A549 (cell line): ENCODE data around the gene ANKRD34A. TPM values are rescaled to one million over a fixed set of nuclear protein-coding genes. Genes with fewer than 3 reads are reported as not detected.

Source experiments
- ATAC-seq, 2 experiments: fragments of 200-7000 bp in 1 of 2; fragments of >200 bp in 1 of 2; cut with Nextera tagmentation in 1 of 2; cut with Tn5 transposase in 1 of 2; 3 replicates each; pipeline versions ENCODE4 v1.8.0 to v1.9.1; 2018 to 2020; ENCODE audit warnings: mild to moderate bottlenecking in 1 of 2, moderate library complexity in 1 of 2
- CTCF ChIA-PET: fragments of 300-600 bp; sonication (Branson Sonifier 250); formaldehyde crosslinking; extraction: SDS; loops from one replicate; lab custom pipeline; 2021; ENCODE audit warnings: antibody characterized with exemption, inconsistent platforms; lab: Yijun Ruan, JAX
- POLR2A ChIA-PET: fragments of 350-600 bp; formaldehyde crosslinking; extraction: SDS; loops from one replicate; lab custom pipeline; 2021; ENCODE audit warnings: antibody characterized with exemption, inconsistent platforms; lab: Yijun Ruan, JAX
- DNase-seq, 2 experiments: peaks; one replicate each; pipeline versions ENCODE4 v3.0.0 to v3.0.0-alpha.2; 2011 to 2016; ENCODE audit warnings: low read depth in 1 of 2, low spot score in 1 of 2
- FAIRE-seq: peaks from 2 replicates; lab custom pipeline; 2011; peaks lifted over from hg19 to GRCh38; lab: Jason Lieb, UNC
- H3K27ac ChIP-seq, 2 experiments: fragments of >200 bp; sonication (Bioruptor Twin); formaldehyde crosslinking; 3 replicates each; pipeline ENCODE4 v1.5.1; 2016 to 2017
- H3K4me1 ChIP-seq: fragments of >200 bp; sonication (Bioruptor Twin); formaldehyde crosslinking; 3 replicates; pipeline ENCODE4 v1.6.1; 2016
- H3K4me2 ChIP-seq: fragments of >200 bp; sonication (Bioruptor Twin); formaldehyde crosslinking; 3 replicates; pipeline ENCODE4 v1.6.1; 2016
- H3K4me3 ChIP-seq: fragments of >200 bp; sonication (Bioruptor Twin); formaldehyde crosslinking; 3 replicates; pipeline ENCODE4 v1.5.1; 2016
- H3K9me3 ChIP-seq: fragments of >200 bp; sonication (Bioruptor Twin); formaldehyde crosslinking; 3 replicates; pipeline ENCODE4 v1.6.1; 2016
- ATOH8 ChIP-seq: fragments of 250-450 bp; sonication (Bioruptor Pico); IDR thresholded peaks from 2 replicates; pipeline ENCODE4 v1.5.0; 2020; ENCODE audit warnings: low read depth, mild to moderate bottlenecking, moderate library complexity
- CEBPB ChIP-seq, 2 experiments: fragments of >200 bp in 1 of 2; sonication (Bioruptor Twin) in 1 of 2; formaldehyde crosslinking in 1 of 2; IDR thresholded peaks; 2 replicates each; pipeline ENCODE4 v1.6.1; 2012 to 2016
- CHD2 ChIP-seq: fragments of 150-350 bp; IDR thresholded peaks from 2 replicates; pipeline ENCODE4 v1.6.1; 2014; ENCODE audit warnings: low read length; ENCODE audit not compliant: partially characterized antibody
- CTCF ChIP-seq: fragments of >200 bp; sonication (Bioruptor Twin); formaldehyde crosslinking; IDR thresholded peaks from 3 replicates; pipeline ENCODE4 v1.5.1; 2016
- EP300 ChIP-seq, 2 experiments: fragments of >200 bp; sonication (Bioruptor Twin); formaldehyde crosslinking; IDR thresholded peaks; 2 replicates in 1 of 2; 3 replicates in 1 of 2; pipeline ENCODE4 v1.6.1; 2016 to 2017
- FOSL2 ChIP-seq, 2 experiments: fragments of 450-650 bp in 1 of 2; fragments of >200 bp in 1 of 2; sonication (Bioruptor Twin) in 1 of 2; formaldehyde crosslinking; IDR thresholded peaks; 2 replicates each; pipeline versions ENCODE4 v1.5.0 to v1.6.1; 2016 to 2020; ENCODE audit warnings: mild to moderate bottlenecking in 1 of 2, moderate library complexity in 1 of 2
- FOXS1 ChIP-seq: fragments of 250-450 bp; sonication (Bioruptor Pico); IDR thresholded peaks from 2 replicates; pipeline ENCODE4 v1.5.0; 2020; ENCODE audit warnings: mild to moderate bottlenecking, moderate library complexity
- GATA3 ChIP-seq: IDR thresholded peaks from 2 replicates; pipeline ENCODE4 v1.6.1; 2012; ENCODE audit warnings: borderline replicate concordance
- HOXA7 ChIP-seq: fragments of 250-450 bp; sonication (Bioruptor Pico); IDR thresholded peaks from 2 replicates; pipeline ENCODE4 v1.5.0; 2020; ENCODE audit warnings: mild to moderate bottlenecking, moderate library complexity
- HOXB13 ChIP-seq: fragments of 250-450 bp; sonication (Bioruptor Pico); IDR thresholded peaks from 2 replicates; pipeline ENCODE4 v1.5.0; 2020; ENCODE audit warnings: low read depth, mild to moderate bottlenecking, moderate library complexity
- JUN ChIP-seq, 2 experiments: fragments of >200 bp; sonication (Bioruptor Twin); formaldehyde crosslinking; IDR thresholded peaks; 2 replicates in 1 of 2; 3 replicates in 1 of 2; pipeline ENCODE4 v1.6.1; 2016 to 2017
- KDM5A ChIP-seq: fragments of 200-600 bp; sonication (generic); IDR thresholded peaks from 2 replicates; pipeline ENCODE4 v1.6.1; 2016; ENCODE audit warnings: antibody characterized with exemption, mild to moderate bottlenecking
- NFE2L2 ChIP-seq: fragments of 150-350 bp; conservative IDR thresholded peaks from 2 replicates; pipeline ENCODE4 v1.6.1; 2014; ENCODE audit warnings: low read length
- NPAS2 ChIP-seq: fragments of 250-450 bp; sonication (Bioruptor Pico); IDR thresholded peaks from 2 replicates; pipeline ENCODE4 v1.8.0; 2022; ENCODE audit warnings: mild to moderate bottlenecking, moderate library complexity, borderline replicate concordance
- POLR2A ChIP-seq: IDR thresholded peaks from 2 replicates; pipeline ENCODE4 v1.6.1; 2012; ENCODE audit warnings: mild to moderate bottlenecking, low read length
- RARB ChIP-seq: fragments of 250-450 bp; sonication (Bioruptor Pico); IDR thresholded peaks from 2 replicates; pipeline ENCODE4 v1.8.0; 2021; ENCODE audit warnings: mild to moderate bottlenecking, moderate library complexity
- RFX5 ChIP-seq: fragments of 450-650 bp; IDR thresholded peaks from 2 replicates; pipeline ENCODE4 v1.7.1; 2014; ENCODE audit warnings: antibody characterized with exemption, mild to moderate bottlenecking, moderate library complexity
- RNF2 ChIP-seq: fragments of 200-600 bp; sonication (generic); IDR thresholded peaks from 2 replicates; pipeline ENCODE4 v1.6.1; 2016; ENCODE audit warnings: low read depth, mild to moderate bottlenecking, antibody characterized with exemption, moderate library complexity, borderline replicate concordance
- SMC3 ChIP-seq: fragments of >200 bp; sonication (Bioruptor Twin); formaldehyde crosslinking; IDR thresholded peaks from 3 replicates; pipeline ENCODE4 v1.6.1; 2018; ENCODE audit warnings: inconsistent platforms
- TFCP2L1 ChIP-seq: fragments of 250-450 bp; sonication (Bioruptor Pico); IDR thresholded peaks from 2 replicates; pipeline ENCODE4 v1.5.0; 2021; ENCODE audit warnings: mild to moderate bottlenecking
- USF2 ChIP-seq: fragments of 450-650 bp; IDR thresholded peaks from 2 replicates; pipeline ENCODE4 v1.6.1; 2014; ENCODE audit warnings: antibody characterized with exemption
- ZC3H11A ChIP-seq: fragments of 450-650 bp; IDR thresholded peaks from 2 replicates; pipeline ENCODE4 v1.6.1; 2014; ENCODE audit warnings: antibody characterized with exemption, mild to moderate bottlenecking
- WGBS: methylation state at CpG from one replicate; pipeline ENCODE4 v1.1.6; 2017; ENCODE audit errors: missing lambda C conversion rate; 5-methylcytosine and 5-hydroxymethylcytosine counted together
- polyA plus RNA-seq, 4 experiments: library from polyadenylated mRNA; depleted of rRNA in 3 of 4; stranded (reverse); fragments of >200 nt; fragmentation: RNase III in 1 of 4; extraction: RNeasy Plus Mini Kit Qiagen cat#74134 plus additional on column Dnase treatment in 1 of 4; gene quantifications; 2 replicates in 3 of 4; 3 replicates in 1 of 4; pipeline ENCODE4 v1.2.3, GENCODE V29; 2011 to 2017

ANKRD34A gene
- polyA plus RNA-seq, 2 of the 4 experiments (the other 2 are of a cell fraction) = 0.30 to 0.39 TPM

- no peaks in the 10 kb centered on the region for H3K9me3 ChIP-seq
- DNase-seq = no peak
- WGBS = 72% methylated on average over 8 of the region's 8 CpGs
- H3K4me1 ChIP-seq = peaks cover 3% of the 10 kb centered on the region; the same call in 1 of the 3 replicates
- POLR2A ChIA-PET = interaction anchor here (1.0 kb wide), 1 partner anchor 80 kb away, joined by 5 read pairs; the partner anchor contains the start of gene RBM8A
- H3K4me3 ChIP-seq = no peak overlapping the region
- TF ChIP-seq NPAS2 (no peak), CTCF (peak; percentile 3; the same call in 1 of the 3 replicates), FOXS1 (CRISPR knock-in tag) (no peak)
- ATAC-seq = no peak
- H3K4me2 ChIP-seq = no peak overlapping the region
- CTCF ChIA-PET = interaction anchor here (0.6 to 21.3 kb wide), 35 partner anchors 10 to 181 kb away, joined by 3 to 566 read pairs (median 4); partner anchors contain the start of genes HJV, ITGA10, LIX1L and NUDT17
- no peak overlapping the region for H3K27ac ChIP-seq
- no peak for FAIRE-seq
Observed at GRCh38 chr1:146007489-146008133, 43.2 kb upstream of the ANKRD34A start.

- TF ChIP-seq RARB (CRISPR knock-in tag) (no peak), CTCF (no peak), EP300 (IDR thresholded peaks at IDR 0.05) (no peak), USF2 (no peak), ZC3H11A (no peak), SMC3 (no peak), ATOH8 (CRISPR knock-in tag) (no peak), NFE2L2 (no peak), FOSL2 (IDR thresholded peaks at IDR 0.05) (no peak), FOSL2 (CRISPR knock-in tag; IDR thresholded peaks at IDR 0.05) (no peak), TFCP2L1 (CRISPR knock-in tag) (no peak), POLR2A (no peak), HOXB13 (CRISPR knock-in tag) (no peak), JUN (IDR thresholded peaks at IDR 0.05) (no peak), CHD2 (no peak), HOXA7 (CRISPR knock-in tag) (no peak), KDM5A (no peak), RNF2 (no peak), CEBPB (IDR thresholded peaks at IDR 0.05) (no peak), RFX5 (no peak), GATA3 (no peak)
- no peak overlapping the region for H3K4me2 ChIP-seq
- FAIRE-seq (no peak), ATAC-seq (no peak), DNase-seq (no peak)
- H3K9me3 ChIP-seq = no peaks in the 10 kb centered on the region
- no peak overlapping the region; a peak in 1 of 6 replicates for H3K27ac ChIP-seq
- H3K4me3 ChIP-seq = no peak overlapping the region
- CTCF ChIA-PET = interaction anchor here (1.7 to 21.3 kb wide), 2 partner anchors 15 to 156 kb away, joined by 4 to 566 read pairs; partner anchors contain the start of genes NUDT17 and TXNIP
- POLR2A ChIA-PET = no interaction called here
- H3K4me1 ChIP-seq = 0 out of 3 replicates have a peak, but pooled peaks cover 3% of the 10 kb centered on the region
- 86% methylated on average over 2 of the region's 2 CpGs for WGBS
Observed at GRCh38 chr1:146001709-146002108, 37.3 kb upstream of the ANKRD34A start.
